Keratinocyte (primary cell): ENCODE data around the gene ZDHHC22.

ENCODE experiments used
- CTCF ChIP-seq, 3 experiments: IDR thresholded peaks in 1 of 3; conservative IDR thresholded peaks in 1 of 3; optimal IDR thresholded peaks in 1 of 3; 2 replicates in 2 of 3; 3 replicates in 1 of 3; pipeline versions ENCODE3 to v1.5.1; 2011; ENCODE audit warnings: low read length in 3 of 3, mild to moderate bottlenecking in 3 of 3, moderate library complexity in 2 of 3, control low read depth in 1 of 3, inconsistent platforms in 1 of 3; ENCODE audit not compliant: insufficient read depth in 2 of 3; ENCODE audit errors: extremely low read depth in 1 of 3
- EZH2 ChIP-seq: IDR thresholded peaks from one replicate; pipeline ENCODE4 v1.6.1; 2012; ENCODE audit warnings: inconsistent platforms, mild to moderate bottlenecking, low read length, moderate library complexity

- TF ChIP-seq CTCF (optimal IDR thresholded peaks at IDR 0.05 in 1 of 3, IDR thresholded peaks at IDR 0.05 in 1 of 3, conservative IDR thresholded peaks at IDR 0.05 in 1 of 3; ENCODE audit: extremely low read depth in 1 of 3, insufficient read depth in 2 of 3, low read length in 3 of 3) (no peak), EZH2 (no peak)
Measured at GRCh38 chr14:77092676-77093075, 48.9 kb downstream of the ZDHHC22 start.
